ENCODE results near the gene MEGF8.

The MEGF8 gene

DNA sequence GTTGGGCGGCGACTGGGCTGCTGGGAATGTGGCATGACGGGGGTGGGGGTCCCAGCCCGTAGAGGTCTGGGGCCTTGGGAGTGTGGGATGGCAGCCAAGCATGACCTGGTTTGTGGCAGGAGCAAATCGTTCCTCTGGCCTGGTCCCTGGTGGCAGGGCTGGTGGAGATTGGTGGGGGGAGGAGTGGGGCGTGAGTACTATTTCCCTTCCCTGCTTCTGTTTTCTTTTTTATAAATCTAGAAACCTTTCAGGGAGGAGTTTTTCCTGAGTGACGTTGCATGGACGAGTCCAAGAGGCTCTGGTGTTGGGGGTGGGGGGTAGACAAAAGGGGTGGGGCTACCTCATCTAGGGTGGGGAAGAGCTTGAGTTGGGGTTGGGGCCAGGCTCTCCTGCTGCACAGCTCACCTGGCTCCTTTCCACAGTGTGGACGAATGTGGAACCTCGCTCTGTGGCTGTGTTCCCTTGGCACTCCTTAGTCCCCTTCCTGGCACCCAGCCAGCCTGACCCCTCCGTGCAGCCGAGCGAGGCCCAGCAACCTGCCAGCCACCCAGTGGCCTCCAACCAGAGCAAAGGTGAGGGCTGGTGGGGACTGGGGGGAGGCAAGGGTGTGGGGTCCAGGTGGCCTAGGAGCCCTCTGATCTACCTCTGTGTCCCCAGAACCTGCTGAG is 39.0 kb upstream of the MEGF8 start:
- no peak for DNase-seq (ENCODE audit: low spot score)

DNA sequence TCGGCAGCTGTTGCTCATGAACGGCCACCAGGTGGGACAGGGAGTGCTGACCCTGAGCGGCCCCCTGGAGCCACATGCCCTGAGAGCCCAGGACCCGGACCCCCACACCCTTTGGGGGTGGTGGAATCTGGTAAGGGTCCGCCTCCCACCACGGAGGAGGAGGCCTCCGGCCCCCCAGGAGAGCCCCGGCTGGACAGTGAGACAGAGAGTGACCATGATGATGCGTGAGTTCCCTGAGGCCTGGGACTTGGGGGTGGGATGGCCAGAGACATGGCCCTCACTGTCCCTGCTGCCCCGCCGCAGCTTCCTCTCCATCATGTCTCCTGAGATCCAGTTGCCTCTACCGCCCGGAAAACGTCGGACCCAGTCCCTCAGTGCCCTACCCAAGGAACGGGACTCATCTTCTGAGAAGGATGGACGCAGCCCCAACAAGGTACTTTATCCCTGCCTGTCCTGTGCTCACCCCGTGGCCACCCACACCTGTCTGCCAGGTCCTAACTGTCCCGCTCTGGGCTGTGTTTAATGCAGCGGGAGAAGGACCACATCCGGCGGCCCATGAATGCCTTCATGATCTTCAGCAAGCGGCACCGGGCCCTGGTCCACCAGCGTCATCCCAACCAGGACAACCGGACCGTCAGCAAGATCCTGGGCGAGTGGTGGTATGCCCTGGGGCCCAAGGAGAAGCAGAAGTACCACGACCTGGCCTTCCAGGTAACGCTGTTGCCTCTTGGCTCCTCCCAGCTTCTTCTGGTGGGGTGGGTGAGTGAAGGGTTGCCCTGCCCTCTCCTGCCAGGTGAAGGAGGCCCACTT is 38.2 kb upstream of the MEGF8 start:
- no peak for DNase-seq (ENCODE audit: low spot score)

DNA sequence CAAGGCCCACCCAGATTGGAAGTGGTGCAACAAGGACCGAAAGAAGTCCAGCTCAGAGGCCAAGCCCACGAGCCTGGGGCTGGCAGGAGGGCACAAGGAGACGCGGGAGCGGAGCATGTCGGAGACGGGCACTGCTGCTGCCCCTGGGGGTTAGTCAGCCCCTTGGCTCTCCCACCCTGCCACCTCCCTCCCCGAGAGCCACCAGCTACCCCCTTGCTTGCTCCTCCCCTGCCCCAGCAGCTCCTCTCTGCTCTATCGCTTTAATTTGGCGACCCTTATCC is 37.7 kb upstream of the MEGF8 start:
- no peak for DNase-seq (ENCODE audit: low spot score)

DNA sequence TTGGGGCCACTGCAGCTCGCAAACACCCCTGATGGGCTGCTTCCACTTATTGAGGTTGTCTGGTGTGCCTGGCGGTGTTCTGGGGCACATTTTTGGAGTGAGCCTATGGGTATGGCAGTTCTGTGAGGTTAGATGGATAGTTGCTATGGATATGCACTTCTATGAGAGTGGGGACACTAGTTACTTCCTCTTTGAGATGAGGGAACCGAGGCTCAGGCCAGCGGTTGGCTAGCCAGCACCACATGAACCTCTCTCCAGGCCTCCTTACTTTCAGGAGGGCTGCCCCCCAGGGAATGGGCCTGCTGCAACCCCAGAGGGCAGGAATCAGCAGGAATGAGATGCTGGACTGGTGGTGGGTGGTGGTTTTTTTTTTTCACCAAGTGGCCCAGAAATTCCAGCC is 37.0 kb upstream of the MEGF8 start:
- no peak for DNase-seq (ENCODE audit: low spot score)

DNA sequence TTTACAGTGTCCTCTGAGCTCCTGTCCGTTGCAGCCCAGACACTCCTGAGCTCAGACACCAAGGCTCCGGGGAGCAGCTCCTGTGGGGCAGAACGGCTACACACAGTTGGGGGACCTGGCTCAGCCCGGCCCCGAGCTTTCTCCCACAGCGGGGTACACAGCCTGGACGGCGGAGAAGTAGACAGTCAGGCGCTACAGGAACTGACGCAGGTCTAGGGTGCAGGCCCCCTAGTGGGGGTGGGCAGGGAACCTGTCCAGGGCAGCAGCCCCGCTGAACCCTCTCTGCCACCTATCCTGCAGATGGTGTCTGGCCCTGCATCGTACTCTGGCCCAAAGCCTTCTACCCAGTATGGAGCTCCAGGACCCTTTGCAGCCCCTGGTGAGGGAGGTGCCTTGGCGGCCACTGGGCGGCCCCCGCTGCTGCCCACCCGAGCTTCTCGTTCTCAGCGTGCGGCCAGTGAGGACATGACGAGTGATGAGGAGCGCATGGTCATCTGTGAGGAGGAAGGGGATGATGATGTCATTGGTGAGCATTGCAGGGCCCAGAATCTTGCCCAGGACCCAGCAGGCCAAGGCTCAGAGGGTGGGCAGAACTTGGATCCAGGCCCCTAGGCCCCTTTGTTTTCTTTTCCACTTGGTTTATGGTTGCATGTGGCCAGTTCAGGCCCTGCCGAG is 36.4 kb upstream of the MEGF8 start:
- DNase-seq (ENCODE audit: low spot score): no peak

DNA sequence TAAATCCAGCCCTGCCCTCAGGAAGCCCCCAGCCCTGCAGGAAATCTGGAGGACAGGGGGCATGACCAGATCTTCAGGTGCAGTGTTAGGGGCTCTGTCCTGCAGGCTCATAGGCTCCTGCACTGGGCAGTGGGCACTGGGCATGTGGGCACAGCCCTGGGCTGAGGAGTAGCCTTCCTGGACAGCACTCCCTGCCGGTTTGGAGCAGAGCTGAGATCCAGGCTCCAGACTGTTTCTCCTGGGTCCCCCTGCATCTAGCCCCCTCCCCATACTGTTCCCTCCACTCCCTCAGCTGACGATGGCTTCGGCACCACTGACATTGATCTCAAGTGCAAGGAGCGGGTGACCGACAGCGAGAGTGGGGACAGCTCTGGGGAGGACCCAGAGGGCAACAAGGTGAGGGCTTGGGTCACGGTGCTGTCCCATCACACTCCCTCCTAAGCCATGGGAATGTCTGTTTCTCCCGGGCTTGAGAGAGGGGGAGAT is 35.8 kb upstream of the MEGF8 start:
- no peak for DNase-seq (ENCODE audit: low spot score)

DNA sequence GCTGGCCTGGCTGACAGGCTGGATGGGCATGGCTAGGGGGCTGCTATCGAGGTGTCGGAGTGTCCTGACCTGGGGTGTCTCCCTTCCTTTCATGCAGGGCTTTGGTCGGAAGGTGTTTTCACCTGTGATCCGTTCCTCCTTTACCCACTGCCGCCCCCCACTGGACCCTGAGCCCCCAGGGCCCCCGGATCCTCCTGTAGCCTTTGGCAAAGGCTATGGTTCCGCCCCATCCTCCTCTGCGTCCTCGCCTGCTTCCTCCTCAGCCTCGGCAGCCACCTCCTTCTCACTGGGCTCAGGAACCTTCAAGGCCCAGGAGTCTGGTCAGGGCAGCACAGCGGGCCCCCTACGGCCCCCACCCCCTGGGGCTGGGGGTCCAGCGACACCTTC is 35.3 kb upstream of the MEGF8 start:
- DNase-seq (ENCODE audit: low spot score): no peak

DNA sequence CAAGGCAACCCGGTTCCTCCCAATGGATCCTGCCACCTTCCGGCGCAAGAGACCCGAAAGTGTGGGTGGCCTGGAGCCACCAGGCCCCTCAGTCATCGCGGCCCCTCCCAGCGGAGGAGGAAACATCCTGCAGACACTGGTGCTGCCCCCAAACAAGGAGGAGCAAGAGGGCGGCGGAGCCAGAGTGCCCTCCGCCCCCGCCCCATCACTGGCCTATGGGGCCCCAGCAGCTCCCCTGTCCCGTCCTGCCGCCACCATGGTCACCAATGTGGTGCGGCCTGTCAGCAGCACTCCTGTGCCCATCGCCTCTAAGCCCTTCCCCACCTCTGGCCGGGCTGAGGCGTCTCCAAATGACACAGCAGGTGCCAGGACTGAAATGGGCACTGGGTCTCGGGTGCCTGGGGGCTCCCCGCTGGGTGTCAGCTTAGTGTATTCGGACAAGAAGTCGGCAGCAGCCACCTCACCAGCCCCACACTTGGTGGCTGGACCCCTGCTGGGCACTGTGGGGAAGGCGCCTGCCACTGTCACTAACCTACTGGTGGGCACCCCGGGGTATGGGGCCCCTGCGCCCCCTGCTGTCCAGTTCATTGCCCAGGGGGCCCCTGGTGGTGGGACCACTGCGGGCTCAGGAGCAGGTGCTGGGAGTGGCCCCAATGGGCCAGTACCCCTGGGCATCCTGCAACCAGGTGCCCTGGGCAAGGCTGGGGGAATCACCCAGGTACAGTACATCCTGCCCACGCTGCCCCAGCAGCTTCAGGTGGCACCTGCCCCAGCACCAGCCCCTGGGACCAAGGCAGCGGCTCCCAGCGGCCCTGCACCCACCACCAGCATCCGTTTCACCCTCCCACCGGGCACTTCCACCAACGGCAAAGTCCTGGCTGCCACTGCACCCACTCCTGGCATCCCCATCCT is 34.7 kb upstream of the MEGF8 start:
- peak; percentile 88 for DNase-seq (ENCODE audit: low spot score)

DNA sequence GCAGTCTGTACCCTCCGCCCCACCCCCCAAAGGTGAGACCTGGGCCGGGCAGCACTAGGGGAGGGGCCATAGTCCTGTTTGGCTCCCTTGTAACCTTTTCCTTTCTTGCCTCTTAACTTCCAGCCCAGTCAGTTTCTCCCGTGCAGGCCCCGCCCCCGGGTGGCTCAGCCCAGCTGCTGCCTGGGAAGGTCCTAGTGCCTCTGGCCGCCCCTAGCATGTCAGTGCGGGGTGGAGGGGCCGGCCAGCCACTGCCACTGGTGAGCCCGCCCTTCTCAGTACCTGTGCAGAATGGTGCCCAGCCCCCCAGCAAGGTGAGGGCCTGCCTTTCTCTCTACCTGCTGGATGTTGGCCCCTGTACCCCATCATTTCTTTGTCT is 34.0 kb upstream of the MEGF8 start:
- DNase-seq (ENCODE audit: low spot score): no peak

DNA sequence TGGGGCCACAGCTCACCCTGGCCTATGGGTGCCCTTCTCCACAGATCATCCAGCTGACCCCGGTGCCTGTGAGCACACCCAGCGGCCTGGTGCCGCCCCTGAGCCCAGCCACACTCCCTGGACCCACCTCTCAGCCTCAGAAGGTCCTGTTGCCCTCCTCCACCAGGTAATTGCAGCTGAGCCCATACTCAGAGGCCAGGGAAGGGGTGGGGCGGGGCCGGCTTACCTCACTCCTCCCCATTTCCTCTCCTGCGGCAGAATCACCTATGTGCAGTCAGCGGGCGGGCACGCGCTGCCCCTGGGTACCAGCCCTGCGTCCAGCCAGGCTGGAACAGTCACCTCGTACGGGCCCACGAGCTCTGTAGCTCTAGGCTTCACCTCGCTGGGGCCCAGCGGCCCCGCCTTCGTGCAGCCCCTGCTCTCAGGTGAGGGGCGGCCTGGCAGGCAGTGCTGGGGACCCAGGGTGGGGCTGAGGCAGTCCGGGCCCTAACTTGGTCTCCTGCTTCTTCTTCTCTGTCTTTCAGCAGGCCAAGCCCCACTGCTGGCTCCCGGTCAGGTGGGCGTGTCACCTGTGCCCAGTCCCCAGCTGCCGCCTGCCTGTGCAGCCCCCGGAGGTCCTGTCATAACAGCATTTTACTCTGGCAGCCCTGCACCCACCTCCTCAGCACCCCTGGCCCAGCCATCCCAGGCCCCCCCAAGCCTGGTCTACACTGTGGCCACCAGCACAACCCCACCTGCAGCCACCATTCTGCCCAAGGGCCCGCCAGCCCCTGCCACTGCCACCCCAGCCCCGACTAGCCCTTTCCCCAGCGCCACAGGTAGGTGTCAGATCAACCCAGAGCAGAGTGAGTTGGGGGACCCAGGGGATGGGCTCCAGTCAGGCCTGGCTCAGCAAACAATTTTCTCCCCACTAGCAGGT is 33.1 kb upstream of the MEGF8 start:
- no peak for DNase-seq (ENCODE audit: low spot score)

DNA sequence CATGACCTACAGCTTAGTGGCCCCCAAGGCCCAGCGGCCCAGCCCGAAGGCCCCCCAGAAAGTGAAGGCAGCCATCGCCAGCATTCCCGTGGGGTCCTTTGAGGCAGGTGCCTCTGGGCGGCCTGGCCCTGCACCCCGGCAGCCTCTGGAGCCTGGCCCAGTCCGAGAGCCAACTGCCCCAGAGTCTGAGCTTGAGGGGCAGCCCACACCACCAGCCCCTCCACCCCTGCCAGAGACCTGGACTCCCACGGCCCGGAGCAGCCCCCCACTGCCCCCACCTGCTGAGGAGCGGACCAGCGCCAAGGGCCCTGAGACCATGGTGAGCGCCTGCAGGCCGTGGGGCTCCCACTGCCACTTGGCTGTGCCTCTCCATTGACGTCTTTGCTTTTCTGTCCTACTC is 32.5 kb upstream of the MEGF8 start:
- no peak for DNase-seq (ENCODE audit: low spot score)

DNA sequence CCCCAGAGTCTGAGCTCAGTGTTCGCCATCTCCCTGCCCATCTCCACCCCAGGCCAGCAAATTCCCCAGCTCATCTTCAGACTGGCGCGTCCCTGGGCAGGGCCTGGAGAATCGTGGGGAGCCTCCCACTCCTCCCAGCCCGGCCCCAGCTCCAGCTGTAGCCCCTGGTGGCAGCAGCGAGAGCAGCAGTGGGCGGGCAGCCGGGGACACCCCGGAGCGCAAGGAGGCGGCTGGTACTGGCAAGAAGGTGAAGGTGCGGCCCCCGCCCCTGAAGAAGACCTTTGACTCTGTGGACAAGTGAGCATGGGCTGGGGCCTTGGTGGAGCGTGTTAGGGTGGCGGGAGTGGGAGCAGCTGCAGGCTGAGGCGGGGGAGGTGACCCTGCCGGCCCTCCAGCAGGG is 31.9 kb upstream of the MEGF8 start:
- no peak for DNase-seq (ENCODE audit: low spot score)

DNA sequence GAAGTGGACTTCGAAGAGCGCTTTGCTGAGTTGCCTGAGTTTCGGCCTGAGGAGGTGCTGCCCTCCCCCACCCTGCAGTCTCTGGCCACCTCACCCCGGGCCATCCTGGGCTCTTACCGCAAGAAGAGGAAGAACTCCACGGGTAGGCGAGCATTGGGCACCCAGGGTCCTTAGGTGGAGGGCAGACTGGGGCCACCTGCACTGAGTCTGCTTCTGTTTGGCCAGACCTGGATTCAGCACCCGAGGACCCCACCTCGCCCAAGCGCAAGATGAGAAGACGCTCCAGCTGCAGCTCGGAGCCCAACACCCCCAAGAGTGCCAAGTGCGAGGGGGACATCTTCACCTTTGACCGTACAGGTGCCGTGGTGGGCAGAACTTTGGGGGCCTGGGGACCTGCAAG is 31.5 kb upstream of the MEGF8 start:
- DNase-seq (ENCODE audit: low spot score): no peak

DNA sequence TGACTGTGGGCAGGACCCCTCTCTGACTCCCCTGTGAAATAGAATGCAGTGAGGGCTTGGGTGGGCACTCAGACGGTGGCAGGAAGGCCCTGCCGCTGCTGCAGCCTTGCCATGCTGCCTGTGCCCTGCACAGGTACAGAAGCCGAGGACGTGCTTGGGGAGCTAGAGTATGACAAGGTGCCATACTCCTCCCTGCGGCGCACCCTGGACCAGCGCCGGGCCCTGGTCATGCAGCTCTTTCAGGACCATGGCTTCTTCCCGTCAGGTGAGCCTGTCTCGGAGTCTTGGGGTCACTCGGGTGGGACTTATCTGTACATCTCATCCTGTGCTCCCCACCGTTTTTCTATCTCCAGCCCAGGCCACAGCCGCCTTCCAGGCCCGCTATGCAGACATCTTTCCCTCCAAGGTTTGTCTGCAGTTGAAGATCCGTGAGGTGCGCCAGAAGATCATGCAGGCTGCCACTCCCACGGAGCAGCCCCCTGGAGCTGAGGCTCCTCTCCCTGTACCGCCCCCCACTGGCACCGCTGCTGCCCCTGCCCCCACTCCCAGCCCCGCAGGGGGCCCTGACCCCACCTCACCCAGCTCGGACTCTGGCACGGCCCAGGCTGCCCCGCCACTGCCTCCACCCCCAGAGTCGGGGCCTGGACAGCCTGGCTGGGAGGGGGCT is 30.8 kb upstream of the MEGF8 start:
- DNase-seq (ENCODE audit: low spot score): no peak

DNA sequence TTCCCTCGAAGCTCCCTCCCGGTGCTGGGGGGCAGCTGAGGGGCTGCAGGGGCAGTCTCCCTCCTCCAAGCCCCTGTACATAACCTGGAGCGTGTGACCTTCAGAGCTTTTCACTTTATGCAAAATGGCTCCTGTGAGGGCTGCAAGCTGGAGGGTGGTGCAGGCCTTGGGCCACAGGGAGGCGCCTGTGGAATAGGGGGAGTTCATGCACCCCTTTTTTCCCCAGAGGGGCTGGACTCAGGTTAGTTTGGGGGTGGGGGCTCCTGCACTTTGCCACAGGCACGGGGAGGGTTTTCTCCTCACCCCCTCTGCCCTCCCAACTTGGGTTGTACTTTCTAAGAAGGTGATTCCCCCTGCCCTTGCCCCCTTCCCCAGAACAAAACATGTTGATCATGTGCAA is 30.1 kb upstream of the MEGF8 start:
- no peak for DNase-seq (ENCODE audit: low spot score)

DNA sequence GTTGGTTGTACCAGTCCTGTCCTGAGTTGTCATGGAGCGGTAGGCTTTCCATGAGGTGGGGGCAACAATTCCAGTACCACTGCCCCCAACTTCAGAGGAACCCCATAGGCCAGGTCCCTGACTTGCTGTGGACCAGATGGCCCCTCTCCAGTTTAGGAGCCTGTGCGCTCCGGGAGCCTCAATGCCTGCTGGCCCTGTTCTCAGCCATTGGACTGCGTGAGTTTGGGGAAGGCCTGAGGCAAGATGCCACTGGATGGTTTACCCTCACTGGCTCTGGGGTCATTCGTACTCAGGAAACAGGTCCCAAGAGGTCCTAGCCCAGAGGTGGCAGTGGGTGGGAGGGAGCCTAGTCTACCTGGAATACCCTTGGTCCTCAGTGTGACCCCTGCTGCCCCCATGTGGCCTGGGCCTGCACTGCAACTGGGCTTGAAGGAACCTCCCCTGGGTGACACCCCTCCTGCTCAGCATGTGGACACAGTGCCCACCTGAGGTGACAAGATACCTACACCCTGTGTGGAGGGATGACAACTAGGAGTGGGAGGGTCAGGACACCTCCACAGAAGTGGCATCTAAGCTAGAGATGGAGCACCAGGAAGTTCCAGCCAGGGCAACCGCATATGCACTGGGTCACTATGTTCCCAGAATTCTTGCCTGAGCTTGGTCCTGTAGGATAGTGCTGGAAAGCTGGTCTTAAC is 29.5 kb upstream of the MEGF8 start:
- DNase-seq (ENCODE audit: low spot score): peak; percentile 86

DNA sequence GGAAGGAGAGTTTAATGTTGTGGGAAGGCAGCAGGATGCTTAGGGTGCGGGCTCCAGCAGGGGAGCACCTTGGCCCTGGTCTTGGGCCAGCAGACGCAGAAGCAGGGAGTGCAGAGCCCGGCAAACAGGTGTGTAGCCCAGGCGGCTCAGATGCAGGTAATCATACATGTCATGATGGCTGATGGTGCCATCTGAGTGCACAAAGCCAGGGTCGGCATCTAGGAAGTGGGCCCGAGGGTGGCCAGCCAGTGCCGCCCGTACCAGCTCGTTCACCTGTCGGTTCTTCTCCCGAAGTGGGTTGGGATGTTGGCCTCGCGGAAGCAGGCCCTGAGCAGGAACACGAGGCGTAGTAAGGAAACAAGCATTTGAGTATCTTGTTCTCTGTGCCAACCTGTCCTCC is 28.4 kb upstream of the MEGF8 start:
- no peak for DNase-seq (ENCODE audit: low spot score)

DNA sequence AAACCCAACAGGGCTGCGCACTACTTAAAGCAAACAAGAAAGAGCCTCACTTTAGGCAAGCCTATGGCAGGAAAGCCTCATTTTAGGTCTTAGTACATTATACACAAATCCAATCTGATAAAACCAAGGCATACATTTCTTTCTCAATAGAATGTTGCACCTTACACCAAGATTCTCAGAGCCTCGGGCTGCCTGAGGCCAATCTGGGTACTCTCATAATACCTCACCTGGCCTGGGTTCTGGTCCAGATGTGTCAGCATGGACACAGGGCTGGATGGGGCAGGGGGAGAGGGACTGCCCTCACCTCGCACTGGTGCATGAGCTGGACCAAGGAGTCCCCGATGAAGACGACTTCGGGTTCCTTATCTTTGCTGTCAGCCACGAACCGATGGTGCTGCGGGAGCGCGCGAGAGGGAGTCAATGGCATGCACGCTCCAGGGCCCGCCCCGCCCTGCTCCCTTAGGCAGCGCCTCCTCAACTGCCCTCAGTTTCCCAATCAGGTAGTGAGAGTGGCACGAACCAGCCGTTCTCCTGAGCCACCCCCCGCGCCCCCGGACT is 23.7 kb upstream of the MEGF8 start, which contains the start of gene PRR19:
PRR19 (plus strand) TSS at position 487 of the 558 bp plus-strand sequence. CDS start 7,453 bp downstream, outside the sequence.
- no peak for DNase-seq (ENCODE audit: low spot score)

DNA sequence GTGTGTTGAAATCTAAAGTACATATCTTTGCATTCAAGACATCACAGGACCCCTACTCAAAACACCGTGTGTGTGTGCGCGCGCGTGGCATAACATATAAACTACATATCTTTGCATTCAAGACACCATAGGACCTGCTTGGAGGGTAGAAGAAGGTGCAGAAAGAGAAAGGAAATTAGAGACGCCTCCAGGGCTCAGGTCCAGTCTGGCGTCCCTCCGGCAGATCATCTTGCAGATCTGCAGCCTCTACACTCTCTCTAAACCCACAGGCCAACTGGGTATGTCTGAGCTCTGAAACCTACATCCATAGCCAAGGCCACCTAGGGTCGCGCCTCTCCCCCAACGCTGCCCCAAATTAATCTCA is 22.4 kb upstream of the MEGF8 start:
- no peak for DNase-seq (ENCODE audit: low spot score)

DNA sequence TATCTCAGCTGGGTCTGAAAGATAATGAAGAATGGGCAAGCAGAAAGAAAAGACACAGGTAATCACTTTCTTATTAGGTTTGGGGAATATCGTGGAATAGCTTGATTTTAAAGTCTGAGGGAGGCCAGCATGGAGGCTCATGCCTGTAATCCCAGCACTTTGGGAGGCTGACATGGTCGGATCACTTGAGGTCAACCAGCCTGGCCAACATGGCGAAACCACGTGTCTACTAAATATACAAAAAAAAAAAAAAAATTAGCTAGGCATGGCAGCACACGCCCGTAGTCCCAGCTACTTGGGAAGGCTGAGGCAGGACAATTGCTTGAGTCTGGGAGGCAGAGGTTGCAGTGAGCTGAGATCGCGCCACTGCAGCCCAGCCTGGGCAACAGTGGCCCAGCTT is 21.6 kb upstream of the MEGF8 start:
- no peak for DNase-seq (ENCODE audit: low spot score)
